GM18861 (cell line): ENCODE results near the gene HBM.
"Not testable (repeated sequence)": the region's sequence is repeated elsewhere in the genome, so short reads cannot be mapped to it uniquely, and the experiment has no call there.

Source experiments
- ATAC-seq: cut with Tn5 transposase; IDR thresholded peaks from one replicate; pipeline ENCODE4 v1.9.1; 2021; ENCODE audit not compliant: unreplicated experiment

Gene HBM

GRCh38 chr16:144797-145252 is 21.0 kb upstream of the HBM start:
- ATAC-seq = no peak

DNA sequence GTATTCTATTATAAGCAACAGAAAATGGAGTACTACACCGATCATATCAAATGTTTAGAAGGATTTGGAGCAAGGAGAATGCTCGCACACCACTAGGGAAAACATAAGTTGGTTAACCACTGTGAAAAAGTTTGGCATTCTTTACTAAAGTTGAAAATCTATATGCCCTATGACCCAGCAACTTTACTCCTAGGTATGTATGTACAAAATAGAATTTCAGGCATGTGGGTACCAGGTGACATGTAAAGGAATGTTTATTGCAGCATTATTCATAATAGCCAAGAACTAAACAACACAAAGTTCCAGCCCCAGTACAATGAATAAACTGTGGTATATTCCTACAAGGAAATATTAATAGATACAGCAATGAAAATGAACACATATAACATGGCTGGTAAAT is 19.1 kb upstream of the HBM start:
- no peak for ATAC-seq

DNA sequence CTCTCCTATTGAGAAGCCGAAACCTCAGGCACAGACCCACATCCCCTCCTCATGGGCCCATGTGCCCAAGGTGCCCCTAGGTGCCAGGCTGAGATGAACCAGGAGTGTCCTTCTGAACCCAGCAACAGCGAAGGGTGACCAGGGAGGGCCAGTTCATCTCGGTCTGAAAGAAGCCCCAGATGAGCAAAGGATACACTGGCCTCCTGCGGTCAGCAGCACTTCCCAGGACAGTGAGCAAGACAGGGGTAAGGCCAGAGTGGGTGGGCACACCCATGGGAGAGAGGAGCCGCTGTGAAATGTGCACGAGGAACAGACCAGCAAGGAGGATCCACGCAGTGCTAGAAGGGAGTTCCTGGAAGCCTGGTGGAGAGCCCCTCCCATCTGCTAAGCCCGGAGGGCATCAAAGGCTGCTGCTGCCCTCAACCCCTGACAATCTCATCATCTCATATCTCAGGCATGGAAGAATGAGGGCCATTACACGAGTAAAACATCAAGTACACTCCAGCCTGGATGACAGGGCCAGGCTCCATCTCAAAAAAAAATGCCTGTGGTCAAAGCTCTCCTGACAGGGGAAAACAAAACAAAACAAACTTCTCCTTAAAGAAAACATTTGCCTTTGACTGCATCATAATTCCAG is 16.6 kb upstream of the HBM start:
- ATAC-seq = no peak

GRCh38 chr16:152141-153128 is 13.3 kb upstream of the HBM start, which contains the start of gene HBZ:
Gene HBZ (plus strand): TSS chr16:152644. CDS start chr16:152910, 266 bp downstream.
- no peak for ATAC-seq

- not testable (repeated sequence) for ATAC-seq
These were observed 12.7 kb upstream of the HBM start for GRCh38 chr16:153129-153521.

DNA sequence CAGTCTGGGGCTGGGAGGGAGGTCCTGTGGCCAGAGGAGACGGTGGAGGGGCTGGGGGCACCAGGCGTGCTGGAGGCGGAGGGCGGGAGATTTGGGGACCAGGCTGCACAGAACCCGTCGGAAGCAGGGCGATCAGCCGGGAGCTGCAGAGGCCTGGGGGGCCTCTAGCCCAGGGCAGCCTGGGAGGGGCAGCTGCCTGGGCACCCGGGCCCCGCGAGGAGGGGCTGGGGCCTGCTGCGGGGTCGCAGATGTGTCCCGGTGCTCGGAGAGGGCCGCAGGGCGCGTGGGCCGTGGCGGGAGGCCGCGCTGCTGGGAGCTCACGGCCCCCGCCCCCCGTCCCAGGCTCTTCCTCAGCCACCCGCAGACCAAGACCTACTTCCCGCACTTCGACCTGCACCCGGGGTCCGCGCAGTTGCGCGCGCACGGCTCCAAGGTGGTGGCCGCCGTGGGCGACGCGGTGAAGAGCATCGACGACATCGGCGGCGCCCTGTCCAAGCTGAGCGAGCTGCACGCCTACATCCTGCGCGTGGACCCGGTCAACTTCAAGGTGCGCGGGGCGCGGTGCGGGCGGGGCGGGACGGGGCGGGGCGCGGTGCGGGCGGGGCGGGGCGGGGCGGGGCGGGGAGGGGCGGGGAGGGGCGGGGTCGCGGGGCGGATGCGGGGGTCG is 12.1 kb upstream of the HBM start:
- ATAC-seq = not testable (repeated sequence)

DNA sequence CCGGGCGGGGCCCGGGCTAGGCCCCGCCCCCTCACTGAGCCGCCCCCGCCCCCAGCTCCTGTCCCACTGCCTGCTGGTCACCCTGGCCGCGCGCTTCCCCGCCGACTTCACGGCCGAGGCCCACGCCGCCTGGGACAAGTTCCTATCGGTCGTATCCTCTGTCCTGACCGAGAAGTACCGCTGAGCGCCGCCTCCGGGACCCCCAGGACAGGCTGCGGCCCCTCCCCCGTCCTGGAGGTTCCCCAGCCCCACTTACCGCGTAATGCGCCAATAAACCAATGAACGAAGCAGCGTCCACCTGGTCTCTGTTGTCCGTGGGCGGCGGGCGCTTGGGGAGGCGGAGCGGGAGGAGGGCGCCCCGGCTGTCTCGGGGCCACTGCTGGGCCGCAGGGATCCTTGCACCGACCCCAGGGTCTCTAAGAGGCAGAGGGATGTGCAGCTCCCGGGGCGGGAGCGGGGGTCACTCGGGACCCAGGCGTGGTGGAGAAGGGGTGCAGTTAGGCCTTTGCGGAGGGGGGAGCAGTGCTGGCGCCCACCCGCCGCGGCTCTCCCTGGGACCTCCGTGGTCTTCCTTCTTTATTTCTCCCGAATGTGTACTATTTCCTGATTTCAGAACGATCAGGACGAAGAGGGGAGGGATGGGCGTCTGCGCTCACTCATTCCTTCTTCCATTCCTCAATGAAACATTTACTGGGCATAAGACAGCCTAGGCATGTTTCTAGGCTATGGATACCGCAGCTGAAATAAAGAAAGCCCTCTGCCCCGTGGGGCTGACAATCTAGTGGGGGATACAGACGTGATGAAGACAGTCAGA is 11.4 kb upstream of the HBM start:
- ATAC-seq = no peak

- no peak for ATAC-seq
These were observed 10.8 kb upstream of the HBM start for GRCh38 chr16:155031-155398.

DNA sequence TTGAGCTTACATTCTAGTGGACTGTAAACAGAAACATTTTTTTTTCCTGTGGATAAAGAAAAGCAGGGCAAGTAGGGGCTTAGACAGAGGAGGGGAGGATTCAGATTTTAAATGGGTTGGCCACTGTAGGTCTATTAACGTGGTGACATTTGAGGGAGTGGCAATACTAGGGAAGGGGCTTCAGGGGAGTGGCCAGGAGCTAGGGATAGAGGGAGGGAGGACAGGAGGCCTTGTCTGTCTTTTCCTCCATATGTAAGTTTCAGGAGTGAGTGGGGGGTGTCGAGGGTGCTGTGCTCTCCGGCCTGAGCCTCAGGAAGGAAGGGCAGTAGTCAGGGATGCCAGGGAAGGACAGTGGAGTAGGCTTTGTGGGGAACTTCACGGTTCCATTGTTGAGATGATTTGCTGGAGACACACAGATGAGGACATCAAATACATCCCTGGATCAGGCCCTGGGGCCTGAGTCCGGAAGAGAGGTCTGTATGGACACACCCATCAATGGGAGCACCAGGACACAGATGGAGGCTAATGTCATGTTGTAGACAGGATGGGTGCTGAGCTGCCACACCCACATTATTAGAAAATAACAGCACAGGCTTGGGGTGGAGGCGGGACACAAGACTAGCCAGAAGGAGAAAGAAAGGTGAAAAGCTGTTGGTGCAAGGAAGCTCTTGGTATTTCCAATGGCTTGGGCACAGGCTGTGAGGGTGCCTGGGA is 6.5 kb upstream of the HBM start:
- ATAC-seq = no peak

GRCh38 chr16:160242-160641 is 5.5 kb upstream of the HBM start:
- not testable (repeated sequence) for ATAC-seq

- ATAC-seq = no peak
These were observed 5.0 kb upstream of the HBM start for GRCh38 chr16:160691-161190.

DNA sequence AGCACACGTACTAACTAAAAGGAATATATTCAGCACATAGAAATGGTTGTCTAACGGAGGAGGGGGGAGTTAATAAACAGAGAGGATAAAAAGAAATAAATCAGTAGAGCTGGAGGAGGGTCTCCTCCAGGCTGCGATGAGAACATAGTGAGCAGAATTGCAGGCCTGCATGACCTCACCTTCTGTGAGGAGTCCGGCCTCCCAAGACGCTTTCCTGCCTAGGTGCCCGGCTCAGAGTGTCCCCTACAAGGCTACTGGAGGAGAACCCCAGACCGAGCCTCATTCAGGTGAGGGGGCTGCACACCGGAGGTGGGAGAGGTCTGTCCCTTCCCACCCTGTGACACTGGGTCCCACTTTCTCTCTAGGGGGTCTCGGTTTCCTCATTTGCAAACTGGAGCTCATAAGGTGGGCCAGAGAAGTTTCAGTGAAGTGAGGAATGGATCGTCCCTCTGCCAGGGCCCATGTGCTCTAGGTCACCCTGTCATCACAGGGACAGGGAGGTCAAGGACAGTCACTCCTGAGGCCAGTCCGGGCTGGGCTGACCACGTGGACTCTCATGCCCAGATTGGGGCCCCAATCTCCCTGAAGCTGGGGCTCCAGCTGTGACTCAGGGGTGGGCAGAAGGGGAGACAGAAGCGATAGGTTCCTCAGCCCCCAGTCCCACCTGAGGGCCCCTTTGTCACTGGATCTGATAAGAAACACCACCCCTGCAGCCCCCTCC is 3.3 kb upstream of the HBM start:
- no peak for ATAC-seq

DNA sequence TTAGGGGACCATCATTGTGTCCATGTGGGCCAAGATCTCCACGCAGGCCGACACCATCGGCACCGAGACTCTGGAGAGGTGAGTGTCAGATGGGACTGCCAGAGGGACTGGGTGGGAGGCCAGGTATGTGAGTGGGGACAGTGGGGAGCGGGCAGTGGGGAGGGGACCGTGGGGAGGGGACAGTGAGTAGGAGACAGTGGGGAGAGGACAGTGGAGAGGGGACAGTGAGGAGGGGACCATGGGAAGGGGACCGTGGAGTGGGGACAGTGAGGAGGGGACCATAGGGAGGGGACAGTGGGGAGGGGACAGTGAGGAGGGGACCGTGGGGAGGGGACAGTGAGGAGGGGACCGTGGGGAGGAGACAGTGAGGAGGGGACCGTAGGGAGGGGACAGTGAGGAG is 2.6 kb upstream of the HBM start:
- not testable (repeated sequence) for ATAC-seq

DNA sequence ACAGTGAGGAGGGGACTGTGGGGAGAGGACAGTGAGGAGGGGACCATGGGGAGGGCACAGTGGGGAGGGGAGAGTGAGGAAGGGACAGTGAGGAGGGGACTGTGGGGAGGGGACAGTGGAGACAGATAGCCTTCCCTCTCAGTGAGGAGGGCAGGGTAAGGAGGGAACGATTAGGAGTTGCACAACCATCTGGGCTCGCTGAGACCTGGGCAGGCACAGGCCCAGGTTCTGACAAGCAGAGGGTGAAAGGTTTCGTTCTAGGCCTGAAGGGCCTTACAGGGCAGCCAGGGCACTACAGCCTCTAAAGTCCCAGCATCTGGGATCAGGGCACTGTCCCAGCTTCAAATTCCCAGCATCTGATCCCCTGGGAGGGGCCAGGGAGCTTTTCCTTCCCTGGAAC is 2.1 kb upstream of the HBM start:
- not testable (repeated sequence) for ATAC-seq

- not testable (repeated sequence) for ATAC-seq
These were observed 1.5 kb upstream of the HBM start for GRCh38 chr16:164134-164823.

DNA sequence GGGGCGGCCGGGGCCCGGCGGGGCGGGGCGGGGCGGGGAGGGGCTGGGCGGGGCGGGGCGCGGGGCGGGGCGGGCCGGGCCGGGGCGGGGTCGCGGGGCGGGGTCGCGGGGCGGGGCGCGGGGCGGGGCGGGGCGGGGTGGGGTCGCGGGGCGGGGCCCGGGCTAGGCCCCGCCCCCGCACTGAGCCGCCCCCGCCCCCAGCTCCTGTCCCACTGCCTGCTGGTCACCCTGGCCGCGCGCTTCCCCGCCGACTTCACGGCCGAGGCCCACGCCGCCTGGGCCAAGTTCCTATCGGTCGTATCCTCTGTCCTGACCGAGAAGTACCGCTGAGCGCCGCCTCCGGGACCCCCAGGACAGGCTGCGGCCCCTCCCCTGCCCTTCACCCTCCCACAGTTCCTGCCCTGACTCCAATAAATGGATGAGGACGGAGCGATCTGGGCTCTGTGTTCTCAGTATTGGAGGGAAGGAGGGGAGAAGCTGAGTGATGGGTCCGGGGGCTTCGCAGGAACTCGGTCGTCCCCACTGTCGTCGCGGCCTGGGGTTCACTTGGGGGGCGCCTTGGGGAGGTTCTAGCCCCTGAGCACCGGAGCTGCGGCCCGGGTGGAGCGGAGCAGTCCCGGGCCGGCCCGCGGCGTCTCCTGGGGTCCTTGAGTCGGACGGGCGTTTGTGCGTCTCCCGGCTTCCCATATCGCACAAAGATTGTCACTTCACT is 795 bp upstream of the HBM start:
- ATAC-seq = no peak

- no peak for ATAC-seq
These were observed 770 bp downstream of the HBM start for GRCh38 chr16:166375-167121.
